IPS-15b (cell line): Measurements from ENCODE around the gene PRKCE.

Experiments
- H3K27me3 ChIP-seq: one replicate; pipeline ENCODE4 v1.6.1; 2013; ENCODE audit warnings: low read length; ENCODE audit not compliant: control insufficient read depth, insufficient read depth
- H3K36me3 ChIP-seq: one replicate; pipeline ENCODE4 v1.6.1; 2013; ENCODE audit warnings: low read length; ENCODE audit not compliant: control insufficient read depth, insufficient read depth
- H3K4me1 ChIP-seq: one replicate; pipeline ENCODE4 v1.6.1; 2013; ENCODE audit warnings: mild to moderate bottlenecking, low read length; ENCODE audit not compliant: control insufficient read depth, insufficient read depth
- H3K4me3 ChIP-seq: one replicate; pipeline ENCODE4 v1.5.1; 2013; ENCODE audit warnings: low read depth, low read length
- H3K9ac ChIP-seq: one replicate; pipeline ENCODE4 v1.6.1; 2013; ENCODE audit warnings: low read depth, mild to moderate bottlenecking, low read length
- H3K9me3 ChIP-seq: one replicate; pipeline ENCODE4 v1.6.1; 2013; ENCODE audit warnings: mild to moderate bottlenecking, low read length; ENCODE audit not compliant: control insufficient read depth, insufficient read depth

The PRKCE gene

GRCh38 chr2:46101557-46102220, 450.2 kb downstream of the PRKCE start:
- no peaks in the 10 kb centered on the region for H3K27me3 ChIP-seq
- H3K9me3 ChIP-seq = no peaks in the 10 kb centered on the region
- no peaks in the 10 kb centered on the region for H3K36me3 ChIP-seq
- H3K4me1 ChIP-seq = no peaks in the 10 kb centered on the region
- no peak overlapping the region for H3K9ac ChIP-seq
- no peak overlapping the region for H3K4me3 ChIP-seq

- Histone ChIP-seq H3K36me3 (no peaks in the 10 kb centered on the region), H3K9me3 (no peaks in the 10 kb centered on the region), H3K9ac (no peak overlapping the region), H3K4me1 (no peaks in the 10 kb centered on the region), H3K27me3 (no peaks in the 10 kb centered on the region), H3K4me3 (no peak overlapping the region)
Measured at GRCh38 chr2:46106690-46107089, 455.2 kb downstream of the PRKCE start.

GRCh38 chr2:46114996-46115395, 463.5 kb downstream of the PRKCE start:
- H3K9ac ChIP-seq = no peak overlapping the region
- no peaks in the 10 kb centered on the region for H3K27me3 ChIP-seq
- no peak overlapping the region for H3K4me3 ChIP-seq
- H3K9me3 ChIP-seq = no peaks in the 10 kb centered on the region
- H3K36me3 ChIP-seq = no peaks in the 10 kb centered on the region
- no peaks in the 10 kb centered on the region for H3K4me1 ChIP-seq

GRCh38 chr2:46116150-46116549, 464.7 kb downstream of the PRKCE start:
- no peaks in the 10 kb centered on the region for H3K27me3 ChIP-seq
- no peak overlapping the region for H3K4me3 ChIP-seq
- H3K4me1 ChIP-seq = no peaks in the 10 kb centered on the region
- no peaks in the 10 kb centered on the region for H3K9me3 ChIP-seq
- no peaks in the 10 kb centered on the region for H3K36me3 ChIP-seq
- H3K9ac ChIP-seq = no peak overlapping the region

- Histone ChIP-seq H3K4me1 (no peaks in the 10 kb centered on the region), H3K4me3 (no peak overlapping the region), H3K27me3 (no peaks in the 10 kb centered on the region), H3K36me3 (no peaks in the 10 kb centered on the region), H3K9ac (no peak overlapping the region), H3K9me3 (no peaks in the 10 kb centered on the region)
Measured at GRCh38 chr2:46116553-46116991, 465.1 kb downstream of the PRKCE start.

- no peak overlapping the region for H3K4me3 ChIP-seq
- no peak overlapping the region for H3K9ac ChIP-seq
- H3K9me3 ChIP-seq = no peaks in the 10 kb centered on the region
- no peaks in the 10 kb centered on the region for H3K4me1 ChIP-seq
- H3K27me3 ChIP-seq = no peaks in the 10 kb centered on the region
- no peaks in the 10 kb centered on the region for H3K36me3 ChIP-seq
Measured at GRCh38 chr2:46117379-46117778, 465.9 kb downstream of the PRKCE start.

- no peaks in the 10 kb centered on the region for H3K4me1 ChIP-seq
- no peaks in the 10 kb centered on the region for H3K27me3 ChIP-seq
Measured at GRCh38 chr2:46117994-46118393, 466.5 kb downstream of the PRKCE start.

GRCh38 chr2:46118656-46119371, 467.3 kb downstream of the PRKCE start:
- H3K4me3 ChIP-seq = no peak overlapping the region

More at GRCh38 chr2:46117994-46118393, 466.5 kb downstream of the PRKCE start:
- Histone ChIP-seq H3K4me3 (no peak overlapping the region), H3K9ac (no peak overlapping the region), H3K9me3 (no peaks in the 10 kb centered on the region), H3K36me3 (no peaks in the 10 kb centered on the region)

GRCh38 chr2:46119453-46119852, 468.0 kb downstream of the PRKCE start:
- Histone ChIP-seq H3K27me3 (no peaks in the 10 kb centered on the region), H3K9me3 (no peaks in the 10 kb centered on the region), H3K4me1 (no peaks in the 10 kb centered on the region), H3K9ac (no peak overlapping the region), H3K36me3 (no peaks in the 10 kb centered on the region), H3K4me3 (no peak overlapping the region)

More at GRCh38 chr2:46118656-46119371, 467.3 kb downstream of the PRKCE start:
- H3K4me1 ChIP-seq = no peaks in the 10 kb centered on the region
- H3K36me3 ChIP-seq = no peaks in the 10 kb centered on the region
- no peaks in the 10 kb centered on the region for H3K9me3 ChIP-seq
- H3K9ac ChIP-seq = no peak overlapping the region
- H3K27me3 ChIP-seq = no peaks in the 10 kb centered on the region

- H3K36me3 ChIP-seq = no peaks in the 10 kb centered on the region
- no peaks in the 10 kb centered on the region for H3K27me3 ChIP-seq
- H3K4me1 ChIP-seq = no peaks in the 10 kb centered on the region
- H3K9ac ChIP-seq = no peak overlapping the region
- no peaks in the 10 kb centered on the region for H3K9me3 ChIP-seq
- H3K4me3 ChIP-seq = no peak overlapping the region
Measured at GRCh38 chr2:46120792-46121555, 469.5 kb downstream of the PRKCE start.

GRCh38 chr2:46122318-46122976, 471.0 kb downstream of the PRKCE start:
- no peaks in the 10 kb centered on the region for H3K9me3 ChIP-seq
- H3K9ac ChIP-seq = no peak overlapping the region
- no peak overlapping the region for H3K4me3 ChIP-seq
- H3K36me3 ChIP-seq = no peaks in the 10 kb centered on the region
- H3K27me3 ChIP-seq = no peaks in the 10 kb centered on the region
- no peaks in the 10 kb centered on the region for H3K4me1 ChIP-seq
